ENCODE data around the gene MAGOH. TPM values are rescaled to one million over a fixed set of nuclear protein-coding genes. Genes with fewer than 3 reads are reported as not detected.
A peak's percentile ranks its signal among the peaks of the same experiment; 100 is the strongest.

MAGOH gene
- total and polyA plus RNA-seq, 9 of the 15 experiments (the other 6 are each of a cell fraction or from before 2014, with no cell fraction given): 102 to 342 (median 135) TPM

- TF ChIP-seq ERF (CRISPR knock-in tag; IDR thresholded peaks at IDR 0.05): peak; percentile 78; the same call in 1 of the 2 replicates
- TF ChIP-seq ZNF644 (tag; IDR thresholded peaks at IDR 0.05; ENCODE audit: low read depth): no peak
- TF ChIP-seq ZBTB49 (CRISPR knock-in tag; IDR thresholded peaks at IDR 0.05; ENCODE audit: borderline replicate concordance): no peak
- no peak for TF ChIP-seq ZNF133 (CRISPR knock-in tag; IDR thresholded peaks at IDR 0.05)
- TF ChIP-seq AFF4 (CRISPR knock-in tag; IDR thresholded peaks at IDR 0.05): peak; percentile 80; the same call in 1 of the 2 replicates
- TF ChIP-seq E2F4 (CRISPR knock-in tag; IDR thresholded peaks at IDR 0.05; ENCODE audit: low read depth): no peak; the same call in 1 of the 2 replicates
- TF ChIP-seq MEIS2 (IDR thresholded peaks at IDR 0.05; ENCODE audit: partially characterized antibody): peak; percentile 61
- no peak for TF ChIP-seq ZNF785 (CRISPR knock-in tag; IDR thresholded peaks at IDR 0.05)
- TF ChIP-seq ZNF79 (CRISPR knock-in tag; IDR thresholded peaks at IDR 0.05; ENCODE audit: low read depth): no peak
- TF ChIP-seq SIN3A (IDR thresholded peaks at IDR 0.05; ENCODE audit: borderline replicate concordance in 2 of 2, control insufficient read depth in 1 of 2, low read depth in 2 of 2, low read length in 2 of 2): 0 out of 4 replicates have a peak, but pooled peaks of 1 of the 2 experiments have one; percentile 25
- TF ChIP-seq AFF1 (IDR thresholded peaks at IDR 0.05; ENCODE audit: low read depth in 1 of 2, partially characterized antibody in 2 of 2): no peak
- peak; percentile 89 for TF ChIP-seq FIP1L1 (IDR thresholded peaks at IDR 0.05; ENCODE audit: low read depth, low read length, poor library complexity, severe bottlenecking)
- TF ChIP-seq CHD2 (IDR thresholded peaks at IDR 0.05; ENCODE audit: low read depth, low read length): no peak
These were observed 41.6 kb downstream of the MAGOH start, which contains the start of gene CPT2 (continued) for GRCh38 chr1:53196485-53197290.

Data from K562 (cell line).